TTC549 (cell line): Measurements from ENCODE around the gene OLFM3.

Experiments
- FAIRE-seq: peaks from 2 replicates; lab custom pipeline; 2012; peaks lifted over from hg19 to GRCh38; lab: Jason Lieb, UNC

OLFM3 gene

GRCh38 chr1:101943237-101943636 is 53.5 kb downstream of the OLFM3 start:
- no peak for FAIRE-seq

- no peak for FAIRE-seq
These were observed 54.1 kb downstream of the OLFM3 start for GRCh38 chr1:101942516-101943193.

- no peak for FAIRE-seq
These were observed 58.0 kb downstream of the OLFM3 start for GRCh38 chr1:101938681-101939080.

GRCh38 chr1:101929343-101929742 is 67.4 kb downstream of the OLFM3 start:
- no peak for FAIRE-seq

- no peak for FAIRE-seq
These were observed 67.9 kb downstream of the OLFM3 start for GRCh38 chr1:101928829-101929228.

GRCh38 chr1:101924700-101925099 is 72.0 kb downstream of the OLFM3 start:
- FAIRE-seq: no peak

- no peak for FAIRE-seq
These were observed 76.1 kb downstream of the OLFM3 start for GRCh38 chr1:101920577-101920976.

GRCh38 chr1:101918277-101918676 is 78.4 kb downstream of the OLFM3 start:
- FAIRE-seq: no peak

- FAIRE-seq: no peak
These were observed 81.1 kb downstream of the OLFM3 start for GRCh38 chr1:101915597-101915996.

- no peak for FAIRE-seq
These were observed 82.1 kb downstream of the OLFM3 start for GRCh38 chr1:101914473-101915242.

- no peak for FAIRE-seq
These were observed 84.8 kb downstream of the OLFM3 start for GRCh38 chr1:101911894-101912293.

- no peak for FAIRE-seq
These were observed 87.7 kb downstream of the OLFM3 start for GRCh38 chr1:101908980-101909379.

- FAIRE-seq: no peak
These were observed 89.5 kb downstream of the OLFM3 start for GRCh38 chr1:101907264-101907663.

- no peak for FAIRE-seq
These were observed 91.4 kb downstream of the OLFM3 start for GRCh38 chr1:101905283-101905835.

- no peak for FAIRE-seq
These were observed 94.5 kb downstream of the OLFM3 start for GRCh38 chr1:101902199-101902598.

GRCh38 chr1:101898137-101898536 is 98.6 kb downstream of the OLFM3 start:
- no peak for FAIRE-seq

GRCh38 chr1:101884621-101885020 is 112.1 kb downstream of the OLFM3 start:
- no peak for FAIRE-seq

GRCh38 chr1:101875891-101876290 is 120.8 kb downstream of the OLFM3 start:
- FAIRE-seq: no peak

- FAIRE-seq: no peak
These were observed 123.1 kb downstream of the OLFM3 start for GRCh38 chr1:101873672-101874071.

- FAIRE-seq: no peak
These were observed 136.8 kb downstream of the OLFM3 start for GRCh38 chr1:101859941-101860340.

GRCh38 chr1:101854271-101854670 is 142.5 kb downstream of the OLFM3 start:
- no peak for FAIRE-seq

GRCh38 chr1:101852936-101853335 is 143.8 kb downstream of the OLFM3 start:
- no peak for FAIRE-seq

GRCh38 chr1:101849356-101849755 is 147.4 kb downstream of the OLFM3 start:
- FAIRE-seq: no peak

- no peak for FAIRE-seq
These were observed 149.1 kb downstream of the OLFM3 start for GRCh38 chr1:101847626-101848025.
